Muscle of leg (tissue), 11 donors: Measurements from ENCODE around the gene TNFSF9. TPM values are rescaled to one million over a fixed set of nuclear protein-coding genes. Genes with fewer than 3 reads are reported as not detected.
A peak's percentile ranks its signal among the peaks of the same experiment; 100 is the strongest.

ENCODE experiments used
- DNase-seq: peaks from one replicate; pipeline ENCODE4 v3.0.0; 2013
- H3K27ac ChIP-seq: one replicate; pipeline ENCODE4 v1.5.1; 2013; ENCODE audit warnings: mild to moderate bottlenecking, low read length, control low read depth
- H3K27me3 ChIP-seq: one replicate; pipeline ENCODE4 v1.6.1; 2013; ENCODE audit warnings: low read length; ENCODE audit not compliant: control insufficient read depth, insufficient read depth
- H3K36me3 ChIP-seq: one replicate; pipeline ENCODE4 v1.6.1; 2013; ENCODE audit warnings: low read length; ENCODE audit not compliant: control insufficient read depth, insufficient read depth
- H3K4me1 ChIP-seq: one replicate; pipeline ENCODE4 v1.6.1; 2013; ENCODE audit warnings: low read length; ENCODE audit not compliant: control insufficient read depth, insufficient read depth
- H3K4me3 ChIP-seq: one replicate; pipeline ENCODE4 v1.5.1; 2013; ENCODE audit warnings: low read length, control low read depth
- H3K9me3 ChIP-seq: replicated peaks from 2 replicates; pipeline ENCODE4 v1.6.1; 2013; ENCODE audit warnings: low read depth, low read length; ENCODE audit not compliant: control insufficient read depth
- WGBS: methylation state at CpG from one replicate; pipeline ENCODE4 v1.1.5; 2013; ENCODE audit warnings: missing lambda C conversion rate; ENCODE audit not compliant: insufficient coverage; 5-methylcytosine and 5-hydroxymethylcytosine counted together
- polyA plus RNA-seq, 8 donors: library from polyadenylated mRNA; unstranded; fragments of 120-200 nt; gene quantifications; one replicate each; pipeline versions ENCODE4 v1.2.1 to v1.2.3, GENCODE V29; 2013; ENCODE audit warnings: inconsistent platforms in 1 of 8, low replicate concordance in 1 of 8; ENCODE audit not compliant: insufficient read length in 8 of 8, insufficient read depth in 1 of 8
- total RNA-seq: library from RNA; stranded (reverse); fragments of 120-200 nt; gene quantifications from one replicate; pipeline ENCODE4 v1.2.4, GENCODE V29; 2013

Gene TNFSF9
- total and polyA plus RNA-seq, 9 donors, result 0.23 to 1.3 (median 0.96) TPM

GRCh38 chr19:6522712-6523111 lies 8.1 kb upstream of the TNFSF9 start:
- H3K27me3 ChIP-seq, result no peaks in the 10 kb centered on the region
- no peaks in the 10 kb centered on the region for H3K36me3 ChIP-seq
- H3K9me3 ChIP-seq, result no peaks in the 10 kb centered on the region
- H3K4me3 ChIP-seq, result no peak overlapping the region
- peaks cover 3% of the 10 kb centered on the region for H3K4me1 ChIP-seq
- no peak for DNase-seq
- H3K27ac ChIP-seq, result no peak overlapping the region
- 67% methylated on average over 3 of the region's 6 CpGs for WGBS

GRCh38 chr19:6524311-6524710 lies 6.5 kb upstream of the TNFSF9 start:
- no CpG with 5 or more reads among the region's 2 CpGs for WGBS
- peaks cover 13% of the 10 kb centered on the region for H3K4me1 ChIP-seq
- no peak overlapping the region for H3K4me3 ChIP-seq
- DNase-seq, result peak; percentile 64
- H3K36me3 ChIP-seq, result no peaks in the 10 kb centered on the region
- no peaks in the 10 kb centered on the region for H3K9me3 ChIP-seq
- no peaks in the 10 kb centered on the region for H3K27me3 ChIP-seq
- peak overlapping the region; percentile 3 for H3K27ac ChIP-seq

GRCh38 chr19:6527893-6528543 lies 2.8 kb upstream of the TNFSF9 start:
- 75% methylated on average over 10 of the region's 17 CpGs for WGBS
- no peak overlapping the region for H3K27ac ChIP-seq
- H3K27me3 ChIP-seq, result peaks cover 20% of the 10 kb centered on the region
- no peak for DNase-seq
- H3K4me1 ChIP-seq, result peaks cover 43% of the 10 kb centered on the region
- H3K4me3 ChIP-seq, result no peak overlapping the region
- H3K36me3 ChIP-seq, result no peaks in the 10 kb centered on the region
- no peaks in the 10 kb centered on the region for H3K9me3 ChIP-seq

- peaks cover 43% of the 10 kb centered on the region for H3K4me1 ChIP-seq
- no peaks in the 10 kb centered on the region for H3K36me3 ChIP-seq
Measured at GRCh38 chr19:6528544-6529121, 2.2 kb upstream of the TNFSF9 start.

GRCh38 chr19:6529351-6529750 lies 1.5 kb upstream of the TNFSF9 start:
- Histone ChIP-seq H3K27me3 (peaks cover 25% of the 10 kb centered on the region), H3K4me1 (peaks cover 43% of the 10 kb centered on the region), H3K36me3 (no peaks in the 10 kb centered on the region), H3K27ac (peak overlapping the region; percentile 47), H3K9me3 (no peaks in the 10 kb centered on the region), H3K4me3 (no peak overlapping the region)
- 51% methylated on average over 2 of the region's 2 CpGs for WGBS
- no peak for DNase-seq

More at GRCh38 chr19:6528544-6529121, 2.2 kb upstream of the TNFSF9 start:
- peak; percentile 90 for DNase-seq
- Histone ChIP-seq H3K4me3 (no peak overlapping the region), H3K9me3 (no peaks in the 10 kb centered on the region), H3K27me3 (peaks cover 20% of the 10 kb centered on the region), H3K27ac (peak overlapping the region; percentile 47)
- 12% methylated on average over 5 of the region's 9 CpGs for WGBS

GRCh38 chr19:6529937-6530385 lies 865 bp upstream of the TNFSF9 start:
- Histone ChIP-seq H3K9me3 (no peaks in the 10 kb centered on the region), H3K4me1 (peaks cover 43% of the 10 kb centered on the region), H3K4me3 (peak overlapping the region; percentile 56), H3K27me3 (peaks cover 31% of the 10 kb centered on the region), H3K27ac (peak overlapping the region; percentile 93), H3K36me3 (no peaks in the 10 kb centered on the region)
- 65% methylated on average over 2 of the region's 2 CpGs for WGBS
- no peak for DNase-seq

GRCh38 chr19:6531163-6531955 lies 533 bp downstream of the TNFSF9 start:
- Histone ChIP-seq H3K9me3 (no peaks in the 10 kb centered on the region), H3K4me1 (peaks cover 43% of the 10 kb centered on the region), H3K36me3 (no peaks in the 10 kb centered on the region), H3K27ac (no peak overlapping the region), H3K27me3 (peaks cover 32% of the 10 kb centered on the region), H3K4me3 (peak overlapping the region; percentile 56)
- no peak for DNase-seq
- 3% methylated on average over 49 of the region's 57 CpGs for WGBS

GRCh38 chr19:6531956-6532243 lies 1.1 kb downstream of the TNFSF9 start:
- Histone ChIP-seq H3K27ac (no peak overlapping the region), H3K4me3 (no peak overlapping the region), H3K9me3 (no peaks in the 10 kb centered on the region), H3K4me1 (peaks cover 43% of the 10 kb centered on the region), H3K36me3 (no peaks in the 10 kb centered on the region), H3K27me3 (peaks cover 32% of the 10 kb centered on the region)
- no peak for DNase-seq
- 6% methylated on average over 3 of the region's 5 CpGs for WGBS

- WGBS, result 44% methylated on average over 18 of the region's 31 CpGs
- no peak overlapping the region for H3K4me3 ChIP-seq
- peak; percentile 41 for DNase-seq
- H3K36me3 ChIP-seq, result no peaks in the 10 kb centered on the region
- H3K9me3 ChIP-seq, result no peaks in the 10 kb centered on the region
- H3K27me3 ChIP-seq, result peaks cover 32% of the 10 kb centered on the region
- peaks cover 43% of the 10 kb centered on the region for H3K4me1 ChIP-seq
- H3K27ac ChIP-seq, result no peak overlapping the region
Measured at GRCh38 chr19:6532244-6532999, 1.6 kb downstream of the TNFSF9 start.

- H3K27me3 ChIP-seq, result peaks cover 32% of the 10 kb centered on the region
- no peaks in the 10 kb centered on the region for H3K36me3 ChIP-seq
- DNase-seq, result no peak
- no peak overlapping the region for H3K4me3 ChIP-seq
- H3K4me1 ChIP-seq, result peaks cover 42% of the 10 kb centered on the region
- H3K9me3 ChIP-seq, result no peaks in the 10 kb centered on the region
- H3K27ac ChIP-seq, result no peak overlapping the region
- WGBS, result 26% methylated on average over 3 of the region's 3 CpGs
Measured at GRCh38 chr19:6533000-6533328, 2.1 kb downstream of the TNFSF9 start.
